Activated CD8-positive, alpha-beta T cell treated with anti-CD3 and anti-CD28 coated beads, Interleukin-2, amount 10 ng/mL, durations not matched to agents 7 days and 5 days (primary cell): ENCODE measurements around the gene SYCE1L. TPM values are rescaled to one million over a fixed set of nuclear protein-coding genes. Genes with fewer than 3 reads are reported as not detected.
"Not testable (repeated sequence)": the region's sequence is repeated elsewhere in the genome, so short reads cannot be mapped to it uniquely, and the experiment has no call there.

Experiments
- ATAC-seq: fragments of 150-1000 bp; cut with Tn5 transposase; one replicate; pipeline ENCODE4 v1.10.0; 2021; ENCODE audit warnings: moderate library complexity
- CTCF ChIA-PET: fragments of 350-600 bp; sonication (Branson Sonifier 250); formaldehyde crosslinking; loops from one replicate; lab custom pipeline; 2021; ENCODE audit warnings: antibody characterized with exemption; lab: Charles Lee
- POLR2A ChIA-PET: fragments of 350-600 bp; sonication (Branson Sonifier 250); formaldehyde crosslinking; loops from one replicate; lab custom pipeline; 2021; ENCODE audit warnings: antibody characterized with exemption; lab: Charles Lee
- DNase-seq: peaks from one replicate; pipeline ENCODE4 v3.0.0-alpha.2; 2020
- H3K27ac Mint-ChIP-seq: one replicate; pipeline ENCODE4 v1.8.0; 2021; ENCODE audit warnings: mild to moderate bottlenecking, mixed read lengths
- H3K27me3 Mint-ChIP-seq: one replicate; pipeline ENCODE4 v1.8.0; 2021; ENCODE audit warnings: low read depth, mixed read lengths
- H3K36me3 Mint-ChIP-seq: one replicate; pipeline ENCODE4 v1.8.0; 2021; ENCODE audit warnings: low read depth, mixed read lengths
- H3K4me1 Mint-ChIP-seq: one replicate; pipeline ENCODE4 v1.8.0; 2021; ENCODE audit warnings: low read depth, mixed read lengths
- H3K4me3 Mint-ChIP-seq: one replicate; pipeline ENCODE4 v1.8.0; 2021; ENCODE audit warnings: mild to moderate bottlenecking, mixed read lengths
- H3K9me3 Mint-ChIP-seq: one replicate; pipeline ENCODE4 v1.8.0; 2022; ENCODE audit warnings: mixed read lengths; ENCODE audit not compliant: insufficient read depth
- total RNA-seq, 2 experiments: library from RNA; stranded (reverse); gene quantifications; one replicate each; pipeline ENCODE4 v1.2.3, GENCODE V29; 2021

SYCE1L gene
- 1 to 10 TPM; 5.9 to 7.1 TPM for total RNA-seq

DNA sequence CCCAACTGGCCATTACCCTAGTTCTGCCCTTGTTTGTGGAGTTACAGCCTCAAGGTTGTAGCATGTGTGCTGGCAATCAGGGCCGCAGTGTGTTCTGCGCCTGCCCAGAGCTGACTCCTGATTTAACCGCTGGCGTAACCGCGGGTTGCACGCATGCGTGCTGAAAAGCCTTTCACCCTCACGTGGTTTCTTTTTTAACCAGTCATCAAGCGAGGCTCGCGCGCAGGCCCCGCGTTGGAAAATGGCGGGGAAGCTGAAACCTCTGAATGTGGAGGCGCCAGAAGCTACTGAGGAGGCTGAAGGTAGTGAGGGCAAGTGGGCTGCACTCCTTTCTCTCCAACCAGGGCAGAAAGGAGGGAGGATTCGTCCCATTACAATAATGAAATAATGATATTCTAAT, at the start of gene SYCE1L:
SYCE1L (plus strand) TSS at position 198 of the 400 bp plus-strand sequence; CDS start at position 242, 44 bp downstream.
- no peak within 1 kb of the TSS for H3K27ac Mint-ChIP-seq
- no peak for DNase-seq
- ATAC-seq, result no peak
- CTCF ChIA-PET, result no interaction called here
- peaks cover 41% of the 10 kb centered on the region for H3K36me3 Mint-ChIP-seq
- no peaks in the 10 kb centered on the region for H3K27me3 Mint-ChIP-seq
- H3K9me3 Mint-ChIP-seq, result no peaks in the 10 kb centered on the region
- H3K4me1 Mint-ChIP-seq, result peaks cover 6% of the 10 kb centered on the region
- POLR2A ChIA-PET, result no interaction called here
- H3K4me3 Mint-ChIP-seq, result no peak within 1 kb of the TSS

GRCh38 chr16:77157346-77158058, 41.7 kb upstream of the SYCE1L start:
- ChIA-PET CTCF (interaction anchor here (1.1 kb wide), 1 partner anchor 14 kb away, joined by 4 read pairs; no protein-coding TSS in a partner anchor), POLR2A (no interaction called here)
- Mint-ChIP-seq H3K27ac (no peak overlapping the region), H3K27me3 (peaks cover 4% of the 10 kb centered on the region), H3K36me3 (no peaks in the 10 kb centered on the region), H3K9me3 (no peaks in the 10 kb centered on the region), H3K4me3 (no peak overlapping the region), H3K4me1 (no peaks in the 10 kb centered on the region)
- no peak for ATAC-seq
- DNase-seq, result no peak

DNA sequence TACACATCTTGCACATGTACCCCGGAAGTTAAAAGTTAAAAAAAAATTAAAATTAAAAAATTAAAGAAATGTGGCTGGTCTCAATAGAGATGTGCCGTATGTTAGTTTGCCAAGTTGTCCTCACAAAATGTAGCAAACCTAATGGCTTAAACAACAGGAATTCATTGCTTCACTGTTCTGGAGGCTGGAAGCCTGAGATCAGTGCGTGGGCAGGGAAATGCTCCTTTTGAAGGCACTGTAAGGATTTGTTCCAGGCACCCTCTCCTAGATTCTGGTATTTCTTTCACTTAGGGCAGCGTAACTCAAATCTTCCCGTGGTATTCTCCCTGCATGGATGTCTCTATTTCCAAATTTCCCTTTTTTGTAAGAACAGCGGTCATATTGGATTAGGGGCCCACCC, 40.9 kb upstream of the SYCE1L start:
- no peaks in the 10 kb centered on the region for H3K36me3 Mint-ChIP-seq
- H3K4me1 Mint-ChIP-seq, result no peaks in the 10 kb centered on the region
- ChIA-PET CTCF (no interaction called here), POLR2A (no interaction called here)
- no peak for ATAC-seq
- no peaks in the 10 kb centered on the region for H3K9me3 Mint-ChIP-seq
- H3K4me3 Mint-ChIP-seq, result no peak overlapping the region
- no peak overlapping the region for H3K27ac Mint-ChIP-seq
- peaks cover 4% of the 10 kb centered on the region for H3K27me3 Mint-ChIP-seq
- DNase-seq, result no peak

DNA sequence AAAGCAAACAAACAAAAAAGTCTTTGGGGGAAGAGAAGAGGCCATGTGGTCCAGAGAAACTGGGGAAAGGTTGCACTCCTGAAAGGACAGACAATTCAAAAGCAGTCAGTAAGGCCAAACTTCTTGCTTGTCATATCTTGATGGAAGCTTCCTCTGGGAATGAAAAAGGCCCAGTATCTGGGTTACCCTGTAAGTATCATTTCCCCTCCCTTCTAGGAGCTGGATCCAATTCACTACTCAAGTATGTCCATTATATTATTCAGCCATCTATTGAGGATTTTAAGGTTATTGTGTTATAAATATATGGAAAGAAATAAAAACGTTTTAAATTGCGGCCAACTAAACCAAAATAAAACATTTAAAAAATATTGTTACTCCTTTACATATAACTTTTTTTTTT, 34.2 kb upstream of the SYCE1L start:
- ATAC-seq (no peak), DNase-seq (no peak)
- Mint-ChIP-seq H3K9me3 (no peaks in the 10 kb centered on the region), H3K27ac (no peak overlapping the region), H3K36me3 (no peaks in the 10 kb centered on the region), H3K4me1 (no peaks in the 10 kb centered on the region), H3K27me3 (peaks cover 6% of the 10 kb centered on the region), H3K4me3 (no peak overlapping the region)
- POLR2A ChIA-PET, result no interaction called here
- CTCF ChIA-PET, result no interaction called here

DNA sequence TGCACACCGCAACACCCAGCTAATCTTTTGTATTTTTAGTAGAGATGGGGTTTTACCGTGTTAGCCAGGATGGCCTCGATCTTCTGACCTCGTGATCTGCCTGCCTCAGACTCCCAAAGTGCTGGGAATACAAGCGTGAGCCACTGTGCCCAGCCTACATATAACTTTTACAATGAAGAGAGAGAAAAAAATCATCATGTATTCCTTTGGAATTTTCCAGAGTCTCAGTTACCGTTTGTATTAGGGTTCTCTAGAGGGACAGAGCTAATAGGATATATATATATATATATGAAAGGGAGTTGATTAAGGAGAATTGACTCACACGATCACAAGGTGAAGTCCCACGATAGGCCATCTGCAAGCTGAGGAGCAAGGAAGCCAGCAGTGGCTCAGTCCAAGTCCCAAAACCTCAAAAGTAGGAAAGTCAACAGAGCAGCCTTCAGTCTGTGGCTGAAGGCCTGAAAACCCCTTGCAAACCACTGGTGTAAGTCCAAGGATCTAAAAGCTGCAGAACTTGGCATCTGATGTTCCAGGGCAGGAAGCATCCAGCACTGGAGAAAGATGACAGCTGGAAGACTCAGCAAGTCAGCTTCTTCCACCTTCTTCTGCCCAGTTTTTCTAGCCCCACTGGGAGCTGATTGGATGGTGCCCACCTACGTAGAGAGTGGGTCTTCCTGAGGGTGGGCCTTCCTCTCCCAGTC, 33.5 kb upstream of the SYCE1L start:
- H3K36me3 Mint-ChIP-seq, POLR2A ChIA-PET, H3K27me3 Mint-ChIP-seq, H3K9me3 Mint-ChIP-seq, DNase-seq, H3K27ac Mint-ChIP-seq, ATAC-seq, H3K4me3 Mint-ChIP-seq, H3K4me1 Mint-ChIP-seq, CTCF ChIA-PET: not testable (repeated sequence)

- Mint-ChIP-seq H3K27ac (no peak overlapping the region), H3K4me3 (no peak overlapping the region), H3K36me3 (no peaks in the 10 kb centered on the region), H3K9me3 (no peaks in the 10 kb centered on the region), H3K4me1 (no peaks in the 10 kb centered on the region), H3K27me3 (peaks cover 9% of the 10 kb centered on the region)
- ATAC-seq (no peak), DNase-seq (no peak)
- CTCF ChIA-PET, result no interaction called here
- POLR2A ChIA-PET, result no interaction called here
Measured at GRCh38 chr16:77166726-77167125, 32.5 kb upstream of the SYCE1L start.

GRCh38 chr16:77168901-77169300, 30.3 kb upstream of the SYCE1L start:
- CTCF ChIA-PET, result interaction anchor here (1.7 kb wide), 1 partner anchor 18 kb away, joined by 6 read pairs; no protein-coding TSS in a partner anchor
- no peaks in the 10 kb centered on the region for H3K4me1 Mint-ChIP-seq

GRCh38 chr16:77169650-77170236, 29.5 kb upstream of the SYCE1L start:
- no peak overlapping the region for H3K27ac Mint-ChIP-seq
- no peaks in the 10 kb centered on the region for H3K9me3 Mint-ChIP-seq
- POLR2A ChIA-PET, result no interaction called here
- no peaks in the 10 kb centered on the region for H3K36me3 Mint-ChIP-seq
- no peaks in the 10 kb centered on the region for H3K4me1 Mint-ChIP-seq
- no peak overlapping the region for H3K4me3 Mint-ChIP-seq
- CTCF ChIA-PET, result interaction anchor here (0.6 to 2.5 kb wide), 8 partner anchors 9 to 1697 kb away, joined by 3 to 18 read pairs (median 4); no protein-coding TSS in a partner anchor
- DNase-seq (peak; percentile 64), ATAC-seq (peak; percentile 76)
- peaks cover 14% of the 10 kb centered on the region for H3K27me3 Mint-ChIP-seq

More at GRCh38 chr16:77168901-77169300, 30.3 kb upstream of the SYCE1L start:
- Mint-ChIP-seq H3K4me3 (no peak overlapping the region), H3K9me3 (no peaks in the 10 kb centered on the region), H3K36me3 (no peaks in the 10 kb centered on the region), H3K27ac (no peak overlapping the region), H3K27me3 (peaks cover 14% of the 10 kb centered on the region)
- no peak for DNase-seq
- POLR2A ChIA-PET, result no interaction called here
- ATAC-seq, result no peak

DNA sequence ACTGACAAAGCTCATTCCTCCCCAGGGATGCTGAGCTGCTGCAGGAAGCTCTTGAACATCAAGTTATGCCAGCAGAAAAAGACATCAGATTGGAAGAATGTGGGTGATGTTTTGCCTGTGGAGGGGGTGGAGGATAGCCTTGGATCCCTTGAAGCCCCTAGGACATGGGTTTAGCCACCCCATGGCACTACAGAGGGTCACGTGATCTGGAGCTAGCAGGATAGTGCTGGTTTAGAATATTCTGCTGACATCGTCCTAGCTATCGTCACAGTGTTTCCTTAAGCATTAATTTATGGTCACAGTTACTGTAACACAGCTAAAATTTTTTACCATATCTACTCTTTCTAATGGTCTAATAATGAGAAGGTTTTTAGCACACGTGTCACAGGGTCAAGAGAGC, 28.4 kb upstream of the SYCE1L start:
- H3K27ac Mint-ChIP-seq, result no peak overlapping the region
- no peaks in the 10 kb centered on the region for H3K9me3 Mint-ChIP-seq
- no peaks in the 10 kb centered on the region for H3K4me1 Mint-ChIP-seq
- CTCF ChIA-PET, result interaction anchor here (1.1 to 2.5 kb wide), 8 partner anchors 10 to 1388 kb away, joined by 3 to 18 read pairs (median 5); partner anchors contain the start of gene MON1B
- peaks cover 14% of the 10 kb centered on the region for H3K27me3 Mint-ChIP-seq
- H3K36me3 Mint-ChIP-seq, result no peaks in the 10 kb centered on the region
- ATAC-seq (no peak), DNase-seq (no peak)
- POLR2A ChIA-PET, result no interaction called here
- no peak overlapping the region for H3K4me3 Mint-ChIP-seq

GRCh38 chr16:77171745-77172635, 27.2 kb upstream of the SYCE1L start:
- CTCF ChIA-PET, result interaction anchor here (0.7 to 2.5 kb wide), 11 partner anchors 9 to 1391 kb away, joined by 3 to 18 read pairs (median 4); partner anchors contain the start of gene MON1B
- Mint-ChIP-seq H3K27ac (no peak overlapping the region), H3K4me3 (no peak overlapping the region), H3K27me3 (peaks cover 21% of the 10 kb centered on the region), H3K4me1 (no peaks in the 10 kb centered on the region), H3K36me3 (no peaks in the 10 kb centered on the region), H3K9me3 (no peaks in the 10 kb centered on the region)
- POLR2A ChIA-PET, result no interaction called here
- DNase-seq (peak; percentile 56), ATAC-seq (peak; percentile 51)

DNA sequence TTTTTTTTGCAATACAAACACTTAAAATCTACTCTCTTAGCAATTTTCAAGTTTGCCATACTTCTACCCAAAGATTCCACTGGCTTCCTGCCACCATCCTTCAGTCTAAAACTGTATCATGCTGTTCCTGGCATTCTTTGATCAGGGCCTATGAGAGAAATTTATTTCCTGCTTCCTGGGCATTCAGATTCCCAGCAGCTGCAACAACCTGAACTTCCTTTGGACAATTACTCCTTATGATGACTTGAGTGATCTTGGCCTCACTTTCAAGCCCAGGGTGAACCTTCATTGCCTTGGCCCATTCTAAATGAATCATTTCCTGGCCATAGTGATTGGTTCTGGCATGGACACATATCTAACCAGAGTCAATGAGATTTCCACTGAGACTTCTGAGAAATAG, 26.3 kb upstream of the SYCE1L start:
- ChIA-PET POLR2A (no interaction called here), CTCF (interaction anchor here (0.7 kb wide), 1 partner anchor 92 kb away, joined by 3 read pairs; no protein-coding TSS in a partner anchor)
- ATAC-seq, result no peak
- Mint-ChIP-seq H3K27ac (no peak overlapping the region), H3K4me3 (no peak overlapping the region), H3K4me1 (no peaks in the 10 kb centered on the region), H3K9me3 (no peaks in the 10 kb centered on the region), H3K36me3 (no peaks in the 10 kb centered on the region), H3K27me3 (peaks cover 23% of the 10 kb centered on the region)
- no peak for DNase-seq
